Ramos (cell line): Measurements from ENCODE around the gene STXBP4.

Experiments used
- in situ Hi-C: fragments of 300-500 bp; cut with MboI; formaldehyde crosslinking; loops from one replicate; pipeline ENCODE4 v1.14.3; 2022; ENCODE audit warnings: low sequenced_read_pairs; ENCODE audit not compliant: unreplicated experiment

The STXBP4 gene

DNA sequence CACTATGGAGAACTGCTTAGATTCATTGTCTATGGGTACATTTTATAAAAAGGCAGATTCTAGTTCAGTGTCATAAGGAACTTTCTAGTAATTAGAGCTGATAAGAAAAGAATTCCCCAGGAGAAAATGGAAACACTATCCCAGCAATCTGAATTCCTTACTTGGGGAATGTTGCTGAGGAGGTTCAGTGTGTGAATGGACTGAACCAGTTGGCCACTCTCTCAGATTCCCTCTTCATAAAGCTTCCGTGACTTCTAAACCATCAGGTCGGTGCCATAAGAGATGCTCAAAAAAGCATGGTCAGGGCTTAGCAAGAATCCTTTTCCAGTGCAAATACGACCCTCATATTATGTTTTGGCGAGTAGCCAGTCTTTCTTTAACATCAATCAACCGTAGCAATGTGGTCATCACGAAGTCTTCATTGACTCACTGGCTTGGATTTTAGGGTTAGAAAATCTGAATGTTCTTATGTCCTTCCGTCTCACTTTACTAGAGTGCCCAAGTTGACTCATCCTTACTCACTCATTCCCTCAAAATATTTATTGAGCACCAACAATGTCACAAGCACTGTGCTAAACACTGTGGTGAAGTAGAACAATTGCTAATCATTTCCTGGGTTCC, 193.5 kb downstream of the STXBP4 start:
- in situ Hi-C loops: no loop called here

DNA sequence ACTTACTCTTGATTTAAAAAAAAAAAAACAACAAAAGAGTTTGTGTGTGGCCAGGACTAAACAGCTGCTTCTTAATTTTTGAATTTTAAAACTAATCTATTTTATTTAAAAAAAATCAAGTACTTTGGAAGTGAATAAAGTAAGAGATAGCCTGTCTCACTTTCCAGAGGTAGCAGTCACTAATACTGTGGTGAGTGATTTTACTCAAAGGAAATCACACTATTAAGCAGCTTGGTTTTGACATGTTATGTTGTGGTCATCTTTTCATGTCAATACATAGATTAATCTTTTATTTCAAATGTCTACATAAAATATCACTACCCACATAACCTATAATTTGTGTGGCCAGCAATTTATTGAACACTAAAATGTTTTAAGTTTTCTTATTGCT, 194.0 kb downstream of the STXBP4 start:
- in situ Hi-C loops: no loop called here

DNA sequence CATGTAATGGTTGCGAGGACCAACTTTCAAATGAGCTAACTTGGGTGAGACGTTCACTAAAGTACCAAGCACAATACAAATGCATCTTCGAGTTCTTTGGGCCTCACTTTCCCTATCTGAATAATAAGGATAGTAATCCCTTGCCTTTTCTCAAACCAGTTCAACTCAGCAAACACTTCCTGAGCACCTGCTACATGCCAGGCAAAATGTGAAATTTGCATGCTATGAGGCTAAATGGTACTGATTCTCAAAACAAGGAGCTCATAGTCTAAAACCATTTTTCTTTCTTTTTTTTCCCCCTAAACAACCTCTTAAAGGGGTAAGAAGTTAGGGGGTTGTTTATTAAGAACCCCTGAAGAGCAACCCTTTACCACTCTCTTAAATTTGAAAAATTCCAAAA, 194.8 kb downstream of the STXBP4 start:
- in situ Hi-C loops: no loop called here

GRCh38 chr17:55166506-55166905, 197.9 kb downstream of the STXBP4 start:
- in situ Hi-C loops: no loop called here

GRCh38 chr17:55167024-55167725, 198.6 kb downstream of the STXBP4 start:
- in situ Hi-C loops: no loop called here

- in situ Hi-C loops: no loop called here
These were observed 200.6 kb downstream of the STXBP4 start for GRCh38 chr17:55168958-55169687.

DNA sequence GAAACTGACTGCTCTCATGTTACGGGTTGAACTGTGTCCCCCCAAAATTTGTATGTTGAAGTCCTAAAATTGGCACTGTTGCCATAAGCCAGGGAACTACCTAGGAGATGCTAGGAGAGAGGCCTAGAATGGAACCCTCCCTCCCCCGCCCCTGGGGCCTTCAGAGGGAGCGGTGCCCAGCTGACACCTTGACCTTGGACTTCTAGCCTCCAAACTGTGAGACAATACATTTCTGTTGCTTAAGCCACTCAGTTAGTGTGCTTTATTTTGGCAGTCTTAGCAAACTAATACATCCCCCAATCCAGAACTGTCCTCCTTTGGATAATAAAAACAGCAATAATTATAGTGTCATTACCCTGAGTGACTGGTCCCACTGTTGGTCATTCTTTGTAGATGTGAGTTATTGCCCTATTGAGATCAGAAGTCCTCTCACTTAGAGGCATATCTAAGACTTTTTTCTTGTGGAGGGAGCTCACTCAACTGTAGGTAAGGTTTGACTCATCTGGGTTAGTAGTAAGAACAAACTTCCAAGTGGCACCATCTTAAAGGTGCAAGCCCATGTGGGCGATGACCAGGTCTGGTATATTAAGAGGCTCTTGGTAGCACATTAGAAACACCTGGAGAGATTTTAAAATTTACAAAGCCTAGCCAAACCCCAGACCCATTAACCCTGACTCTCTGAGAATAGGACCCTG, 203.2 kb downstream of the STXBP4 start:
- in situ Hi-C loops: no loop called here

DNA sequence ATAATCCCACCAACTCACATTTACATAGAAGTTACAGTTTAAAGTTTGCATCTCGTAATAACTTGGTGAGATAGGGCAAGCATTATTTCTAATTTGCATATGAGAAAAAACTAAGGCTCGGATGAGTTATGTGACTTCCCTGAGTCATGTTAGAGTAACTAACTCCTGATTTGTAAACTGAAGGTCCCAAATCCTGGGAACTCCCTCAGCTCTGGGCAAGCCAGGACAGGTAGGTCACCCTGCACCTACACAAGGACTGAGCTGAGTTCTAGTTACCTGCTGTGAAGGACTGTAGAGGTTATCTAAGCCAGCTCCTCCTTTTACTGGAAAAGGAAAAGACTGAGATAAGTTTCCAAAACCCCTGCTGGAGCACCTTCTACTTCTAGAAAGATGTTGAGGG, 204.0 kb downstream of the STXBP4 start:
- in situ Hi-C loops: no loop called here

GRCh38 chr17:55174133-55174532, 205.6 kb downstream of the STXBP4 start:
- in situ Hi-C loops: no loop called here

GRCh38 chr17:55175788-55176427, 207.3 kb downstream of the STXBP4 start:
- in situ Hi-C loops: no loop called here

DNA sequence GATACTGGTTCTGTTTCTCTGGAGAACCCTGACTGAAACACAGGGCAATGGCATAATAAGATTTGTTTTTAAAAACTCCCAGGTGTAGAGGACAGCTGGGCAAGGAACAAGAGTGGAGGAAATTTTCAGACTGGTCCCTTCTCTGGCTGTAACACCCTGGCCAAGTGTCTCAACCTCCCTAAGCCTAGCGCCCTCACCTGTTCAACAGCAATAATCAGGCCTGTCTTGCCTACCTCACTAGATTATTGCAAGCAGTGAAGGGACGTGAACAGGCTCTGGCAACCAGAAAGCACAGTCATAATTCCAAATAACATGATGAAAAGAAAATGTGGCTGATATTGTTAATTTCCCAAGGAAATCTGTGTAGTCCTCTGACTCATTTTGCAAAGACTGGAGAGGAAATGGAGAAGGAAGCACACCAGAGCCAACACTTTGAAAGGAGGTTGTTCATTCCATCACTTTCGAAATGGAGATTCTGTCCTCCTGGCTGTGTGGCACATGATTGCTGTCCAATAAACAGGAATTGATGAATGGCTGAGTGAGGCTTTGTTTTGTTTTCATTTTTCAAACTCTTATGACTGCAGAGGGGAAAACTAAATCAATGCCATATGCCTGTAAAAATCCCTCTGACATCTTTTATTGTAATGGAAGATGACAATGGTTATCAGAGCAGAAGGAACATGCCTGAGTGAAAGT, 208.7 kb downstream of the STXBP4 start:
- in situ Hi-C loops: no loop called here

GRCh38 chr17:55177855-55178217, 209.3 kb downstream of the STXBP4 start:
- in situ Hi-C loops: no loop called here

GRCh38 chr17:55186937-55187770, 218.6 kb downstream of the STXBP4 start:
- in situ Hi-C loops: no loop called here

DNA sequence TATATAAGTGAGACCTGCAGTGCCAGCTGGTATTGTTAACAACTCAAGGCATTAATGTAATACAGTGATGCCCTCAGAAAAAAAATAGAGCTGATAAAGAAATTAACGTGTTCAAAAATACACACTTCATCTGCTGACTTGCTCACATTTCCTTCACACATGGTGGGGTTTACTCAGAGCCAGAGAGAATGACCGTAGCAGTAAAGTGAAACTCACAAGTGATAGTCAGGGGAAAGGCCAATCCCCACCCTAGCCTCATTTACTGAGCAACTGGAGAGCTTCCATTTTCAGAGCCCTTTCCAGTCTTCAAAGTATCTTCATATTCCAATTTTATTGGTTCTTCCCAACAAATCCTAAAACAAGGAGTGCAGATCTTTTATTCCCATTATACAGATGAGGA, 222.2 kb downstream of the STXBP4 start:
- in situ Hi-C loops: no loop called here

DNA sequence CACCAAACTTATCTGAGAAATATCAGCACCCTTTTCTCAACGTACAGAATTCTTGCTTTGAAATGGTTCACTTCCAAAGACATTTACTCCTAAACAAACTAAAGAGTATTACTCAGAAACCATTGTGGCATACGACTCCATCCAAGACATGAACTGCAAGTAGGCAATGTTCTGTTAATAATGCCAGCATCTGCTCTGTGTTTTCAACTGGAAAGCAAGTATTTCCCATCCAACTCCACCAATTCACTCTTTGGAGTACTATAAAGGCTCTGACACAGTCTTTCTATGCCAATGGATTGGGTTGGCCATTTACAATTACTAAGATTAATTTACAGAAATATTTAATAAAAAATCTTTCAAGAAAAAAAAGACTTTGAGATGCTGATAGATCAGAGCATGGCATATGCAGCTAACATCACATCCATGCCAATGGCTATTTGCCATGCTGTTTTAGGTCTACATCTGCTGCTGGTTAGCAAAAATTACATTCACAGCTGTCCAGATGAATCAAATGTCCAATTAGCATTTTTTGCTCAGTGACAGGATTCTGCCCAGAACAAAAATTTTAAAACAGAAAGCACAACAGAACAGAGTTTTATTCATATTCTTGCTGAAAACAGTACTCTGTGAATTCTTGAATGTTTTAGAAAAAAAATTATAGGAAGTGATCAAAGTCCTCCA, 230.3 kb downstream of the STXBP4 start:
- in situ Hi-C loops: no loop called here

DNA sequence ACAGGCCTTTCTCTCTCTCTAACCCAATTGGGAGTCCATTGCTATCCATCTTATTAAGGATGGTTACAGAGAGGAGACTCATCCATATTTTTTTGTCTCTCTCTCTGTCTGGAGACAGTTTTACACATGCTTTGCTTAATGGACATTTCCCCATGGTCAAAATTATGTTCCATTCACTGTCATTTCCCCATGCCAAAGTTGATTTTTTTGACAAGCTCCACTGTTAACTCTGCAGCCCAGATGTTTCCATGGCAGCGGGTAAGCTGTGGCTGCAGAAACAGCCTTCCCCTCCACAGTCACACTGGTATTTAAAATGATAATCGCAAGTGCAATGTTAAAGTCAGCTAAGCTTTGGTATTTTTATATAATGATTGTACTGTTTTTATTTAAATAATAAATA, 232.3 kb downstream of the STXBP4 start:
- in situ Hi-C loops: no loop called here

GRCh38 chr17:55201308-55201932, 232.9 kb downstream of the STXBP4 start:
- in situ Hi-C loops: no loop called here

GRCh38 chr17:55202896-55203295, 234.3 kb downstream of the STXBP4 start:
- in situ Hi-C loops: no loop called here
